H1 (cell line): ENCODE measurements around the gene SPRN. TPM values are rescaled to one million over a fixed set of nuclear protein-coding genes. Genes with fewer than 3 reads are reported as not detected.

Source experiments
- ASH2L ChIP-seq: fragments of 200-600, 300-600 bp; sonication (generic); IDR thresholded peaks from one replicate; pipeline ENCODE4 v1.7.1; 2017; ENCODE audit warnings: low read length
- EZH2 ChIP-seq: fragments of 200-600 bp; sonication (generic); IDR thresholded peaks from 2 replicates; pipeline ENCODE4 v1.7.1; 2012; ENCODE audit warnings: low read depth, mild to moderate bottlenecking, moderate library complexity, low read length, inconsistent platforms; ENCODE audit not compliant: severe bottlenecking
- FOSL1 ChIP-seq: IDR thresholded peaks from 2 replicates; pipeline ENCODE4 v1.6.1; 2011; ENCODE audit warnings: mild to moderate bottlenecking, low read depth, low read length, moderate library complexity; ENCODE audit not compliant: insufficient read depth
- GABPA ChIP-seq: IDR thresholded peaks from 2 replicates; pipeline ENCODE4 v1.6.1; 2011; ENCODE audit warnings: mild to moderate bottlenecking, low read length, moderate library complexity, borderline replicate concordance; ENCODE audit not compliant: insufficient read depth
- POLR2A ChIP-seq, 2 experiments: IDR thresholded peaks; 1 replicate in 1 of 2; 2 replicates in 1 of 2; pipeline ENCODE4 v1.6.1; 2011; ENCODE audit warnings: low read depth in 2 of 2, low read length in 2 of 2, mild to moderate bottlenecking in 2 of 2; ENCODE audit errors: control extremely low read depth in 1 of 2
- RBBP5 ChIP-seq: IDR thresholded peaks from 2 replicates; pipeline ENCODE4 v1.7.1; 2012; ENCODE audit warnings: low read depth, mild to moderate bottlenecking, inconsistent platforms, low read length, moderate library complexity, borderline replicate concordance
- RFX5 ChIP-seq: IDR thresholded peaks from 2 replicates; pipeline ENCODE4 v1.6.1; 2011; ENCODE audit warnings: low read depth, low read length, improper control_type of control experiment, borderline replicate concordance
- TAF7 ChIP-seq: optimal IDR thresholded peaks from 2 replicates; pipeline ENCODE3; 2011; ENCODE audit warnings: low read depth, mild to moderate bottlenecking, inconsistent platforms, low read length, moderate library complexity, borderline replicate concordance
- polyA plus RNA-seq, 7 experiments: library from polyadenylated mRNA; depleted of rRNA in 3 of 7; stranded (reverse) in 5 of 7; unstranded in 2 of 7; fragments of >200 nt in 5 of 7; fragments of 200-250 nt in 2 of 7; gene quantifications; 1 replicate in 5 of 7; 2 replicates in 1 of 7; 4 replicates in 1 of 7; pipeline versions ENCODE4 v1.2.1 to v1.2.3, GENCODE V29; 2011 to 2013; ENCODE audit warnings: missing spikeins in 2 of 7, mixed read lengths in 2 of 7
- total RNA-seq: library from RNA; stranded (reverse); fragmentation: NEBNext Ultra II Directional; extraction: Animal tissue kit (Norgen Biotek cat#: 25700); gene quantifications from 2 replicates; pipeline ENCODE4 v1.2.1, GENCODE V29; 2021

Gene SPRN
- total and polyA plus RNA-seq, 2 of the 8 experiments (the other 6 are each of a cell fraction or from before 2014, with no cell fraction given) = 0.23 to 0.24 TPM

GRCh38 chr10:133459454-133460207 is 35.2 kb upstream of the SPRN start (continued):
- no peak for TF ChIP-seq EZH2
- no peak for TF ChIP-seq RBBP5
- no peak for TF ChIP-seq TAF7
- TF ChIP-seq POLR2A (IDR thresholded peaks at IDR 0.05; ENCODE audit: control extremely low read depth in 1 of 2, low read depth in 2 of 2, low read length in 2 of 2) = no peak
- no peak for TF ChIP-seq ASH2L
- no peak for TF ChIP-seq FOSL1
- TF ChIP-seq GABPA = no peak
- no peak for TF ChIP-seq RFX5
